RKO (cell line): ENCODE results near the gene ZNRD2.
"Not testable (repeated sequence)": the region's sequence is repeated elsewhere in the genome, so short reads cannot be mapped to it uniquely, and the experiment has no call there.

Experiments used
- DNase-seq: peaks from one replicate; pipeline ENCODE4 v3.0.0-alpha.2; 2016; ENCODE audit warnings: low spot score

ZNRD2 gene

GRCh38 chr11:65555693-65556231 lies 14.5 kb upstream of the ZNRD2 start:
- DNase-seq, result peak; percentile 61

- DNase-seq, result no peak
Measured at GRCh38 chr11:65556470-65557279, 13.6 kb upstream of the ZNRD2 start.

- DNase-seq, result no peak
Measured at GRCh38 chr11:65557280-65558001, 12.8 kb upstream of the ZNRD2 start.

- DNase-seq, result no peak
Measured at GRCh38 chr11:65558002-65558929, 12.0 kb upstream of the ZNRD2 start, which contains the start of gene LTBP3. Gene LTBP3, minus strand, starts transcription at chr11:65558359. Its CDS starts 400 bp downstream, at chr11:65557959.

- DNase-seq, result no peak
Measured at GRCh38 chr11:65558930-65559509, 11.3 kb upstream of the ZNRD2 start.

- no peak for DNase-seq
Measured at GRCh38 chr11:65559535-65559934, 10.7 kb upstream of the ZNRD2 start.

- peak; percentile 71 for DNase-seq
Measured at GRCh38 chr11:65559951-65560537, 10.2 kb upstream of the ZNRD2 start.

- DNase-seq, result no peak
Measured at GRCh38 chr11:65560555-65561418, 9.5 kb upstream of the ZNRD2 start.

- DNase-seq, result no peak
Measured at GRCh38 chr11:65562020-65562419, 8.3 kb upstream of the ZNRD2 start.

GRCh38 chr11:65562788-65563187 lies 7.5 kb upstream of the ZNRD2 start:
- DNase-seq, result no peak

- DNase-seq, result peak; percentile 64
Measured at GRCh38 chr11:65563601-65564000, 6.7 kb upstream of the ZNRD2 start.

GRCh38 chr11:65564879-65565559 lies 5.3 kb upstream of the ZNRD2 start:
- DNase-seq, result not testable (repeated sequence)

GRCh38 chr11:65565624-65566453 lies 4.4 kb upstream of the ZNRD2 start:
- DNase-seq, result no peak

- DNase-seq, result no peak
Measured at GRCh38 chr11:65569164-65569972, 909 bp upstream of the ZNRD2 start.

- DNase-seq, result no peak
Measured at GRCh38 chr11:65571420-65571819, 1.1 kb downstream of the ZNRD2 start.

- peak; percentile 59 for DNase-seq
Measured at GRCh38 chr11:65571940-65572339, 1.7 kb downstream of the ZNRD2 start.

- peak; percentile 83 for DNase-seq
Measured at GRCh38 chr11:65572356-65573051, 2.2 kb downstream of the ZNRD2 start, which contains the start of gene FAM89B. Gene FAM89B, plus strand, starts transcription at chr11:65572538. Its CDS starts 132 bp downstream, at chr11:65572670.
